K562 (cell line): ENCODE data around the gene OR7D2. TPM values are rescaled to one million over a fixed set of nuclear protein-coding genes. Genes with fewer than 3 reads are reported as not detected.

Experiments used
- ATAC-seq: fragments of 200-7000 bp; cut with Tn5 transposase; 3 replicates; pipeline ENCODE4 v1.9.1; 2020; ENCODE audit warnings: moderate library complexity
- BruUV-seq: library from RNA; stranded (reverse); fragments of 400-500 nt; replicated peaks from 2 replicates; lab custom pipeline; 2021; lab: Mats Ljungman, UMichigan
- CTCF ChIA-PET: fragments of 300-600 bp; formaldehyde crosslinking; extraction: SDS; loops from one replicate; lab custom pipeline; 2021; ENCODE audit warnings: low intra/inter-chr PET ratio; lab: Yijun Ruan, JAX
- POLR2A ChIA-PET: fragments of 300-600, 350-650 bp; sonication (Branson Sonifier 250); formaldehyde crosslinking; extraction: SDS; loops from one replicate; lab custom pipeline; 2021; ENCODE audit warnings: antibody characterized with exemption, inconsistent platforms; lab: Yijun Ruan, JAX
- DNase-seq, 4 experiments: peaks; one replicate each; pipeline versions ENCODE4 v3.0.0 to v3.0.0-alpha.2; 2011 to 2018; ENCODE audit warnings: low spot score in 3 of 4, mixed read lengths in 3 of 4; ENCODE audit errors: extremely low read depth in 1 of 4
- FAIRE-seq: peaks from 2 replicates; lab custom pipeline; 2011; peaks lifted over from hg19 to GRCh38; lab: Jason Lieb, UNC
- H2AFZ ChIP-seq: 2 replicates; pipeline ENCODE4 v1.6.0; 2011; ENCODE audit warnings: low read depth, low read length, control low read depth, inconsistent platforms
- H3K27ac ChIP-seq: fragments of 200-600 bp; 3 replicates; pipeline ENCODE4 v1.8.0; 2011; ENCODE audit warnings: low read depth, mild to moderate bottlenecking, control low read depth, inconsistent platforms, low read length, moderate library complexity, mixed read lengths; ENCODE audit errors: extremely low read depth
- H3K27me3 ChIP-seq, 2 experiments: fragments of 300-600 bp in 1 of 2; 2 replicates in 1 of 2; 3 replicates in 1 of 2; pipeline versions ENCODE4 v1.6.0 to v1.8.0; 2011; ENCODE audit warnings: inconsistent platforms in 2 of 2, low read length in 2 of 2, mild to moderate bottlenecking in 1 of 2, mixed read lengths in 1 of 2, moderate library complexity in 1 of 2; ENCODE audit not compliant: control insufficient read depth in 2 of 2, insufficient read depth in 2 of 2
- H3K36me3 ChIP-seq: fragments of 300-600 bp; 3 replicates; pipeline ENCODE4 v1.8.0; 2011; ENCODE audit warnings: mild to moderate bottlenecking, low read length, inconsistent platforms; ENCODE audit not compliant: control insufficient read depth, insufficient read depth
- H3K4me1 ChIP-seq, 2 experiments: fragments of 200-600 bp in 1 of 2; replicated peaks in 1 of 2; 2 replicates in 1 of 2; 3 replicates in 1 of 2; pipeline versions ENCODE4 v1.5.1 to v1.8.0; 2011; ENCODE audit warnings: inconsistent platforms in 2 of 2, low read length in 2 of 2, mild to moderate bottlenecking in 1 of 2, mixed read lengths in 1 of 2, moderate library complexity in 1 of 2; ENCODE audit not compliant: control insufficient read depth in 2 of 2, insufficient read depth in 2 of 2
- H3K4me2 ChIP-seq: 2 replicates; pipeline ENCODE4 v1.6.1; 2011; ENCODE audit warnings: low read length, control low read depth, inconsistent platforms, mixed read lengths; ENCODE audit not compliant: insufficient read depth
- H3K4me3 ChIP-seq: fragments of 200-600 bp; sonication (generic), shearing (Covaris generic); 2 replicates; pipeline ENCODE4 v1.5.1; 2016; ENCODE audit warnings: control low read depth, inconsistent platforms
- H3K79me2 ChIP-seq: fragments of 200-600 bp; 3 replicates; pipeline ENCODE4 v1.8.0; 2011; ENCODE audit warnings: low read length, inconsistent platforms; ENCODE audit not compliant: control insufficient read depth, insufficient read depth
- H3K9ac ChIP-seq, 2 experiments: 2 replicates each; pipeline versions ENCODE4 v1.6.0 to v1.6.1; 2011; ENCODE audit warnings: low read depth in 2 of 2, low read length in 2 of 2, control low read depth in 1 of 2, inconsistent platforms in 1 of 2, mild to moderate bottlenecking in 1 of 2, mixed read lengths in 1 of 2; ENCODE audit not compliant: insufficient read depth in 1 of 2
- H3K9me1 ChIP-seq: one replicate; pipeline ENCODE4 v1.6.0; 2011; ENCODE audit warnings: inconsistent platforms, mild to moderate bottlenecking, low read length, moderate library complexity; ENCODE audit not compliant: control insufficient read depth, insufficient read depth
- H3K9me3 ChIP-seq: replicated peaks from 2 replicates; pipeline ENCODE4 v1.5.1; 2011; ENCODE audit warnings: low read depth, low read length, inconsistent platforms; ENCODE audit not compliant: control insufficient read depth, insufficient read depth
- H4K20me1 ChIP-seq: replicated peaks from 2 replicates; pipeline ENCODE4 v1.6.1; 2011; ENCODE audit warnings: low read length, inconsistent platforms, mixed read lengths; ENCODE audit not compliant: control insufficient read depth, insufficient read depth
- CBX3 ChIP-seq, 2 experiments: IDR thresholded peaks; 1 replicate in 1 of 2; 2 replicates in 1 of 2; pipeline ENCODE4 v1.6.1; 2012; ENCODE audit warnings: inconsistent platforms in 2 of 2, low read length in 2 of 2, borderline replicate concordance in 1 of 2, control low read depth in 1 of 2
- ELF1 ChIP-seq: fragments of 200-800 bp; sonication (Bioruptor generic); IDR thresholded peaks from 2 replicates; pipeline ENCODE4 v1.6.1; 2016; ENCODE audit warnings: missing genetic modification characterization, missing compliant biosample characterization
- ELF2 ChIP-seq: fragments of 250-450 bp; sonication (Bioruptor Pico); IDR thresholded peaks from 2 replicates; pipeline ENCODE4 v1.5.0; 2021; ENCODE audit warnings: mild to moderate bottlenecking
- GATA2 ChIP-seq: sonication (generic); formaldehyde crosslinking; IDR thresholded peaks from 2 replicates; pipeline ENCODE4 v1.4.0; 2020; ENCODE audit warnings: mild to moderate bottlenecking, missing genetic modification reagents
- NCOA4 ChIP-seq: fragments of 450-650 bp; IDR thresholded peaks from 2 replicates; pipeline ENCODE4 v1.6.1; 2018; ENCODE audit warnings: mild to moderate bottlenecking; ENCODE audit not compliant: partially characterized antibody
- PRDM10 ChIP-seq: fragments of 450-650 bp; IDR thresholded peaks from 2 replicates; pipeline ENCODE4 v1.6.1; 2018; ENCODE audit not compliant: partially characterized antibody
- SPI1 ChIP-seq: IDR thresholded peaks from 2 replicates; pipeline ENCODE4 v1.6.1; 2011; ENCODE audit warnings: low read depth, low read length, control low read depth, borderline replicate concordance
- SRSF9 ChIP-seq: fragments of 200-400 bp; formaldehyde crosslinking; IDR thresholded peaks from 2 replicates; pipeline ENCODE4 v1.6.1; 2017; ENCODE audit warnings: low read depth, low read length, borderline replicate concordance
- TARDBP ChIP-seq: fragments of 450-650 bp; IDR thresholded peaks from 2 replicates; pipeline ENCODE4 v1.6.1; 2016
- U2AF2 ChIP-seq: fragments of 200-400 bp; formaldehyde crosslinking; optimal IDR thresholded peaks from 2 replicates; pipeline ENCODE3; 2017; ENCODE audit warnings: low read depth, mild to moderate bottlenecking, low read length
- ZBTB43 ChIP-seq: sonication (generic); formaldehyde crosslinking; IDR thresholded peaks from 2 replicates; pipeline ENCODE4 v1.8.0; 2023; ENCODE audit warnings: mild to moderate bottlenecking, missing genetic modification reagents
- ZFP1 ChIP-seq: fragments of 450-650 bp; formaldehyde crosslinking; IDR thresholded peaks from 2 replicates; pipeline ENCODE4 v1.4.0; 2020; ENCODE audit warnings: mild to moderate bottlenecking, mixed read lengths
- ZNF444 ChIP-seq: fragments of 250-450 bp; sonication (Bioruptor Pico); IDR thresholded peaks from 2 replicates; pipeline ENCODE4 v1.4.0; 2020; ENCODE audit warnings: mild to moderate bottlenecking, moderate library complexity
- ZNF584 ChIP-seq: fragments of 200-800 bp; sonication (Bioruptor generic); IDR thresholded peaks from 2 replicates; pipeline ENCODE4 v1.6.1; 2016; ENCODE audit warnings: low read depth, mild to moderate bottlenecking, missing genetic modification characterization, missing compliant biosample characterization
- WGBS: fragments of 100-300 bp; shearing (Covaris generic); methylation state at CpG from one replicate; pipeline ENCODE4 v1.1.6; 2016; ENCODE audit warnings: low coverage, mixed read lengths; ENCODE audit not compliant: insufficient coverage; ENCODE audit errors: missing lambda C conversion rate; 5-methylcytosine and 5-hydroxymethylcytosine counted together
- in situ Hi-C: fragments of 300-500 bp; cut with MboI; formaldehyde crosslinking; loops from 4 replicates; pipeline ENCODE4 v1.15.0; 2018; ENCODE audit warnings: inconsistent platforms, mixed read lengths
- intact Hi-C: fragments of 100-400 bp; cut with micrococcal nuclease; formaldehyde crosslinking; loops from 2 replicates; pipeline ENCODE4 v1.14.2; 2022
- polyA plus RNA-seq, 8 experiments: library from polyadenylated mRNA; depleted of rRNA in 4 of 8; stranded (reverse) in 5 of 8; unstranded in 3 of 8; fragments of >200 nt; fragmentation: Nextera tagmentation in 2 of 8; fragmentation: Illumina TruSeq in 1 of 8; extraction: Ambion mirVana in 2 of 8; extraction: Trizol in 1 of 8; gene quantifications; 2 replicates each; pipeline versions ENCODE4 v1.2.1 to v1.2.3, GENCODE V29; 2011 to 2014; ENCODE audit warnings: inconsistent platforms in 1 of 8, missing spikeins in 1 of 8
- total RNA-seq, 7 experiments: library from RNA; depleted of rRNA in 6 of 7; stranded (reverse); fragments of >200 nt in 6 of 7; fragmentation: Illumina TruSeq in 2 of 7; extraction: Trizol in 2 of 7; gene quantifications; 2 replicates each; pipeline versions ENCODE4 v1.2.1 to v1.2.3, GENCODE V29; 2011 to 2021; ENCODE audit warnings: low replicate concordance in 1 of 7

OR7D2 gene
- total and polyA plus RNA-seq, 9 of the 15 experiments (the other 6 are each of a cell fraction or from before 2014, with no cell fraction given) = 0.05 to 0.75 (median 0.45) TPM

- no peaks in the 10 kb centered on the region for H3K79me2 ChIP-seq
- BruUV-seq = no TSS peak
- no peak overlapping the region for H3K27ac ChIP-seq
- WGBS = no CpG with 5 or more reads among the region's 4 CpGs
- H3K27me3 ChIP-seq = no peaks in the 10 kb centered on the region
- POLR2A ChIA-PET = no interaction called here
- no peak overlapping the region for H3K4me2 ChIP-seq
- no peaks in the 10 kb centered on the region; the same call in 1 of the 2 replicates for H3K9me3 ChIP-seq
- H2AFZ ChIP-seq = no peak overlapping the region
- FAIRE-seq (no peak), DNase-seq (no peak), ATAC-seq (no peak)
- CTCF ChIA-PET = no interaction called here
- H4K20me1 ChIP-seq = no peaks in the 10 kb centered on the region
- no peaks in the 10 kb centered on the region for H3K4me1 ChIP-seq
- no peak overlapping the region for H3K9ac ChIP-seq
- H3K36me3 ChIP-seq = peaks cover 16% of the 10 kb centered on the region
- intact Hi-C loops = no loop called here
- no peaks in the 10 kb centered on the region for H3K9me1 ChIP-seq
- H3K4me3 ChIP-seq = no peak overlapping the region
- in situ Hi-C loops = no loop called here
- TF ChIP-seq PRDM10 (no peak), TARDBP (no peak), U2AF2 (no peak), GATA2 (CRISPR knock-in tag) (no peak), SPI1 (no peak), ELF2 (no peak), CBX3 (IDR thresholded peaks at IDR 0.05; ENCODE audit: borderline replicate concordance in 1 of 2, low read length in 2 of 2) (no peak), SRSF9 (no peak), ZNF444 (CRISPR knock-in tag) (no peak), ZFP1 (no peak), ZBTB43 (CRISPR knock-in tag) (no peak), ELF1 (tag) (no peak), ZNF584 (CRISPR knock-in tag) (no peak), NCOA4 (no peak)
These were observed 11.9 kb upstream of the OR7D2 start for GRCh38 chr19:9166846-9167245.
